G401.6 (cell line): ENCODE data around the gene DNAH6.
"Not testable (repeated sequence)": the region's sequence is repeated elsewhere in the genome, so short reads cannot be mapped to it uniquely, and the experiment has no call there.

Experiments used
- FAIRE-seq: peaks from 2 replicates; lab custom pipeline; 2012; peaks lifted over from hg19 to GRCh38; lab: Jason Lieb, UNC

Gene DNAH6

GRCh38 chr2:84497285-84497684 lies 19.0 kb upstream of the DNAH6 start:
- no peak for FAIRE-seq

GRCh38 chr2:84498150-84498799 lies 18.0 kb upstream of the DNAH6 start:
- FAIRE-seq: no peak

GRCh38 chr2:84511024-84511423 lies 5.3 kb upstream of the DNAH6 start:
- not testable (repeated sequence) for FAIRE-seq

GRCh38 chr2:84515788-84516187 lies 510 bp upstream of the DNAH6 start:
- FAIRE-seq: no peak

- FAIRE-seq: no peak
Observed at GRCh38 chr2:84519332-84519957, 3.1 kb downstream of the DNAH6 start.

- FAIRE-seq: no peak
Observed at GRCh38 chr2:84526562-84526961, 10.3 kb downstream of the DNAH6 start.

GRCh38 chr2:84527137-84528129 lies 11.1 kb downstream of the DNAH6 start:
- FAIRE-seq: no peak

GRCh38 chr2:84532291-84532690 lies 16.0 kb downstream of the DNAH6 start:
- no peak for FAIRE-seq

GRCh38 chr2:84534225-84534624 lies 17.9 kb downstream of the DNAH6 start:
- FAIRE-seq: no peak

GRCh38 chr2:84537251-84537650 lies 21.0 kb downstream of the DNAH6 start:
- FAIRE-seq: no peak

- FAIRE-seq: no peak
Observed at GRCh38 chr2:84539729-84540128, 23.4 kb downstream of the DNAH6 start.

- no peak for FAIRE-seq
Observed at GRCh38 chr2:84545005-84545404, 28.7 kb downstream of the DNAH6 start.

GRCh38 chr2:84546551-84546950 lies 30.3 kb downstream of the DNAH6 start:
- no peak for FAIRE-seq

GRCh38 chr2:84548303-84548702 lies 32.0 kb downstream of the DNAH6 start:
- no peak for FAIRE-seq

GRCh38 chr2:84550916-84551315 lies 34.6 kb downstream of the DNAH6 start:
- FAIRE-seq: no peak

GRCh38 chr2:84551526-84551925 lies 35.2 kb downstream of the DNAH6 start:
- not testable (repeated sequence) for FAIRE-seq

GRCh38 chr2:84556190-84556589 lies 39.9 kb downstream of the DNAH6 start:
- no peak for FAIRE-seq

- no peak for FAIRE-seq
Observed at GRCh38 chr2:84559838-84560237, 43.5 kb downstream of the DNAH6 start.

GRCh38 chr2:84579661-84580060 lies 63.4 kb downstream of the DNAH6 start:
- no peak for FAIRE-seq

GRCh38 chr2:84603911-84604310 lies 87.6 kb downstream of the DNAH6 start:
- FAIRE-seq: no peak

GRCh38 chr2:84613082-84613481 lies 96.8 kb downstream of the DNAH6 start:
- no peak for FAIRE-seq

GRCh38 chr2:84619794-84620371 lies 103.6 kb downstream of the DNAH6 start:
- no peak for FAIRE-seq

GRCh38 chr2:84628486-84628885 lies 112.2 kb downstream of the DNAH6 start:
- FAIRE-seq: no peak
